C4-2B (cell line): ENCODE data around the gene ADAM22.

Experiments used
- H3K27ac ChIP-seq: fragments of 450-650 bp; 2 replicates; pipeline ENCODE4 v1.5.1; 2017
- CTCF ChIP-seq: fragments of 450-650 bp; conservative IDR thresholded peaks from 2 replicates; pipeline ENCODE4 v1.5.1; 2017; ENCODE audit warnings: mild to moderate bottlenecking
- ZFX ChIP-seq: fragments of 450-650 bp; IDR thresholded peaks from 2 replicates; pipeline ENCODE4 v1.6.1; 2017

Gene ADAM22

DNA sequence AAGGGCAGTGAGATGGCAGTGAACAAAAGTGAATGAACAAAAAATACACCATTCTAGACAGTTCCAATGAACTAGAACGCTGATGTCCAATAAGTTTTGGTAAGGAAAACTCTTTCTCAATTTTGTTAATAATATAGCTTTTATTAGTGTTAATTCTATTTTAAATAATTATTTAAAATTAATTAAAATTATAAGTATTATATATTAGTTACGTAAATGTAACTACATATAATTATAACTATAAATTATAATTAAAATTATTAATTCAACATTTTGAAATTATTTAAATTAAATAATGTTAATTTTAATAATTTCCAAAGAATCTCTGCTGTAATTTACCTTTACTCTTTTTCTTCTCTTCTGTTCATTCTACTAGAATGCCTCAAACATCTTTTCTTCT lies 280.4 kb downstream of the ADAM22 start:
- TF ChIP-seq CTCF (no peak), ZFX (no peak)
- H3K27ac ChIP-seq: no peak overlapping the region

DNA sequence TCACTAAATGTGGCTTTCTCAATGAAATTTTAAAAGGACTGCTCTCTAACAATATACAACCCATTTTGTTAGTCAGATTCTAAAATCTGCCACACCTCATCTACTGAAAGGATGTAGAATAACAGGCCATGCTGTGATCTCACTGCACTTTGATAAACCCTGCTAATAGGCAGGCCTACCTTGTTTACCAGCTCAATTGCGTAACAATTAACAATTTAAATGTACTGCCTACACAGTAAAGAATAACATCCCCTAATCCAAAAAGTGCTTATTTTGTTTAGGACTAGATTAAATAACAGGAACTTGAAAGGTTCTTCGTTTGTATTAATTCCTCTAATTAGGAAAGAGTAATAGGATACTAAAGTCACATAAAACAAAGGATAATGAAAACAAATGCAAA lies 281.2 kb downstream of the ADAM22 start:
- no peak for TF ChIP-seq ZFX
- no peak for TF ChIP-seq CTCF
- no peak overlapping the region for H3K27ac ChIP-seq

- TF ChIP-seq CTCF: no peak
- TF ChIP-seq ZFX: no peak
- H3K27ac ChIP-seq: no peak overlapping the region
Observed at GRCh38 chr7:88216276-88216675, 282.2 kb downstream of the ADAM22 start.

- no peak for TF ChIP-seq CTCF
- TF ChIP-seq ZFX: no peak
- no peak overlapping the region for H3K27ac ChIP-seq
Observed at GRCh38 chr7:88217675-88218428, 283.8 kb downstream of the ADAM22 start.

DNA sequence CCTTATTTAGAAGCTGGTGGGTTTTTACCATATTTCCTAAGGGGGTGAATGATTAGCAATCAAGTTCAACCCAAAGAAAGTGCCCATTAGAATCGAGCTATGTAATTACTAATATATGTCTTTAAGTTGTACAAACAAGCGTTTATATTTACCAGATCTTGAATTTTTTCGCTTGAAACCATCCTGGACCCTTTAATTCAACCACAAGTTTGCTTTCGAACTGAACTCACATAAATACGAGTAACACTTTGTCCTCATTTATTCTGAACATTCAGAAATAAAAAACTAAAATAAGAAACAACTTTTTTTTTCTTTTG lies 284.3 kb downstream of the ADAM22 start:
- H3K27ac ChIP-seq: no peak overlapping the region
- TF ChIP-seq ZFX: no peak
- no peak for TF ChIP-seq CTCF

DNA sequence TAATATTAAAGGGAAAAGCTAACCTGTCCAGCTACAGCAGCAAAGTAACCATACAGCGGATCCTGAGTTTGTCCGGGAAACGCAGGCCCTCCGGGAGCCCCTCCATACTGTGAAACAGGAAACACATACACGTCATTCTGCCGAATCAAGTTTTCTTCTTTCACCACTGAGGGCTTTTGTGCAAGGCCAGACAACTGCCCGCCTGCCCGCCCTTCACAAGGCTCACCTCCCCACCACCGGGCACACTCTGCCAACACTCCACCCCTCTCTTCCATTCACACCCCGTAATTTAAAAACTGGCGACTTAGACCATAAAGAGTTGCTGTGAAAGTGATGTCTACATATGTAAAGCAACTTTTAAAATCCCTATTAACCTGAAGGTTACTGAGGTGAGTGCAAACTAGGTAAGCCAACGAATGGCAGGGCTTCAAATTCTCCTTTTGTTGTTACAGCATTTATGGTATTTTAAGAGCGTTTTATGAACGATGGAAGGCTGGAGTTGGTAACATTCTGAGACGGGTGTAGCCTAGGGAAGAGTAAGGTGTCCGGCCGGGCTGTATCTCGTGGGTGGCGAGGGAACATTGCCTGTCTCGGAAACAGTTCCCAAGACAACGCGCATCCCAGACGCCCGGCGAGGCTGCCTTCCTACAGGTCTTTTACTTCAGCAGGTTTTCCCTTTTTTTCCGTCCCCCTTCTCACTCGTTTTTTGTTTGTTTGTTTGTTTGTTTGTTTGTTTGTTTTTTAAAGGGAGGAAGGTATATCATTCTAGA lies 285.0 kb downstream of the ADAM22 start:
- peak overlapping the region; percentile 65 for H3K27ac ChIP-seq
- TF ChIP-seq ZFX (no peak), CTCF (no peak)
